CD1c-positive myeloid dendritic cell (primary cell): Measurements from ENCODE around the gene IFNA10.
"Not testable (repeated sequence)": the region's sequence is repeated elsewhere in the genome, so short reads cannot be mapped to it uniquely, and the experiment has no call there.

Source experiments
- DNase-seq: peaks from one replicate; pipeline ENCODE4 v3.0.0-alpha.2; 2016; ENCODE audit errors: extremely low spot score

IFNA10 gene

DNA sequence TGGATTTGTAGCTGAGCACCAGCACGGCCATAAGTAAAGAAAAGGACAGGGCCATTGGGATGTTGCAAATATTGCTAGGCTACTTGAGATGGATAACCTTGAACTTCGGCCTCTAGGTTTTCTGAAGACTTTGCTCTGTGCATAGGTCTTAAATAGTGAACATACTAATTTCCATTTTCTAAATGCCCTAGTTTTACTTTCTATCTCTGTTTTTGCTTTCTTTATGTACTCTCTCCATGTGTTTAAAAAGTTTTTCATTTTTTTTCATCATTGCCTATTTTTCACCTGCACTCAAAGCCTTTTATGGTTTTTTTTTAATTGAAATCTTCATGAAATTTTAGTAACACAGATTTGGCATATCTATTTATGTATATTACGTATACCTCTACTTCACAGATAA, at the start of gene IFNA10:
Gene IFNA10, minus strand, starts transcription at position 101 of the 400 bp plus-strand sequence. Its CDS starts 46 bp downstream, at position 55.
- not testable (repeated sequence) for DNase-seq

DNA sequence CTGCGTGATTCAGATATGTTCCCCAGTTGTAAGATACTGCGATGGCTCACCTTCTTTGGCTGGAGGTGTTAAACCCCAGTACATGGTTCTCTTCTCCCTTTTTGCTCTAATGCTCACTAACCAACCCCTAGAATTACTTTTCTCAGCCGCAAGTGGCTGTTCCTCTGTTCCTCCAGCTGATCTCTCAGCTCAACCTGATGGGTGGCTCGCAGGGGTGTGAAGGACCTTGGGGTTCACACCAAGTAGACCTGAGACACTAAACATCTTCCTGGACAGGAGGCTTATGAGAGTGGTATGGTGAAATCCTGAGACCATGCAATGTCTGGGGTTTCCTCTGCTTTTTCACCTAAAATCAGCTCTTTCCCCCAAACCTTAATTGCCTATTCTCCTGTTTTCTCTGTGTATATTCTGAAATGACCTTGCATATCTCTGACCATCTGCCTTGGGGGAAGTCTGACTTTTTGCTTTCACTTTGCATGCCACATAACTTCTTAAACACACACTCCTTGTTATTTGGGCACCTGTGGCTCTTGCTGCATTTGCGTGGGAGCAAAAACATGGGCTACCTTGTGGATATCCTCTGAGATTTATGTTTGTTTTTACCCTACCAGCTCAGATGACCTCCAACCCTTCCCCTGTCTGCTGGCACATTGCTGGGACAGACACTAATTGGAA, 48.7 kb upstream of the IFNA10 start:
- DNase-seq, result no peak

DNA sequence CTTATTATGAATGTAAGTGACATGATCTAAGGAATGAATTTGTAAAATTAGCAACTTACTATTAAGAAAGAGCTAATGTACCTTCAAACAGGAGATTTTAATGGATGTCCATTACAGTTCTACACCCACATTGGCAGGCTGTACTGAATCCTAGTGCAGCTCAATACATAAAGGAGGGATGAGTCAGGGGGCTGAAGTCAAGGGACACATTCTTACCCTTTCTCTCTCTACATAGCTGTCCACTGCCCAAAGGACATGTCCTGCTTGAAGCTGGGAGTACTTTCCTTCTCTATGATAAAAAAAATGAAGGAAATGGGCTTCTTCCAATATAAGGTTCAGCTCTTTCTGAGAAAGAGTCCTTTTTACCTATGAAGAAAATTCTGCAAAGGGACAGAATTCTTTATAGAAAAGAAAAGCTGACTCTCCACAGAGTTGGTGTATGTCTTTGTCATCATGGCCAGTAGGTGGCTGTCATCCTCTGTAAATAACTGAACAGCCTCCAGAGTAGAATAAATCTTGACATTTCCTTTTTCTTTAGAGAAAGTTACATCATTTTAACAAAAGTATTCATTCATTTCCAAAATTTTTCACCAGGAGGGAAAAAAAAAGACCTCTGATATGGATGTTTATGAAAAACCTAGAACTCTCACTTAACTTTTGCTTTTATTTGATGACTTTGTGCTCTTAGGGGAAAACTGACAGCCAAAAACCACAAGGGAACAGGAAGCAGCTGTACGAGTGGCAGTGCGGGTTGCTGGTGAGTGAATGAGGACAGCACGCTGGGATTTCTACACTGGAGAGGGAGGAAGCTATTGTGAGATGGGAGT, 46.0 kb upstream of the IFNA10 start:
- DNase-seq, result peak; percentile 64

DNA sequence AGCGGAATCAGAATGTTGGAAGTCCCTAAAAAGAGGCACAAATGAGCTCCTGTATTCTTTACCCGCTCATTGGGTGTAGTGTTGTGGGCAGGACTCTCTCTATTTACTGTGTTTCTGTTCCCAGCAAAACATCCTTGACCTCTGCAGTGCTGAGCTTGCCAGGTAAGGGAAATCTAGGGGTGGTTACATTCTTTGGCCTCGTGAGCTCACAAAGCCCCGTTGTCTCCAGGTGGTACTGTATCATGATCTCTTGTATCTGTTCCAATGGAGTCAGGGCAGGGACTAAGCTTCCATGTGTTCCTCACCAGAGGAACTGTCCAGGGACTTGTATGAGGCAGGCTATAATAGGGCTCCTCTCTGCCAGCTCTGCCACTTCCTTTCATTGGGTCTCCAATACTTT, 44.7 kb upstream of the IFNA10 start:
- DNase-seq, result no peak

DNA sequence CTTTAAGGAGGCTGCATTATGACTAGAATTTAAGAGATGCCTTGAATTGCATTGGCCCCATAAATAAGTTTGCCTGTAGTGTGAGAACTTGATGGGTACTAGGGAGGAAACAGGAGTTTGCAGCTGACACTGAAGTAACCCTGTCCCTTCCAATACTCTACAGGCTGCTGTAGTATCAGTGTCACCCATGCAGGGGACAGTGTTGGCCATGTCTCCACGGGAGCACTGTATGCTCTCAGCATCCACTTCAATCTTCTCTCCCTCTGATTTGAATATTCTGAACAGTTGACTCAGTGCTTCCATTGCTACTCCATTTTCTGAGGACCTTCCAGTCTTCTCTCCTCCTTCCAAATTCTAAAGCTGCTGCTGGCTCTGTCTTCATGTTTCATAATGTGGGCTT, 44.2 kb upstream of the IFNA10 start:
- DNase-seq, result no peak

DNA sequence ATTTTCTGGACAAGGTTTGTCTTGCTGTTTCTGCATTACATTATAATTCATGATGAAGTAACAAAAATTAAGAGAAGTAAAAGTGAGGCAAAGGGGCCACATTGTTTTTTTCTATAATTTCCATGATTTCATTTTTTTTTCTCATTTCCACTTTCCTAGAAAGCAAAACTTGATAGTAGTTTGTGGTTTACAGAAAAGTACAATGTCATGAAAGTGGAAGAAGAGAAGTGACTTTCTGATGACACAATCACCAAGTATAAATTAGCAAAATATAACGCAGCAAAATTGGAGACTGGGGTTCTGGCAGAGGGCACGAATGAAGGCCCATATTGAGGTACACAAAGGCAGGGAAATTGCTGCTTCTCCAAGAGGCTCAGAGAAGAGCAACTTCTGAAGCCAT, 37.9 kb upstream of the IFNA10 start:
- DNase-seq, result peak; percentile 58

DNA sequence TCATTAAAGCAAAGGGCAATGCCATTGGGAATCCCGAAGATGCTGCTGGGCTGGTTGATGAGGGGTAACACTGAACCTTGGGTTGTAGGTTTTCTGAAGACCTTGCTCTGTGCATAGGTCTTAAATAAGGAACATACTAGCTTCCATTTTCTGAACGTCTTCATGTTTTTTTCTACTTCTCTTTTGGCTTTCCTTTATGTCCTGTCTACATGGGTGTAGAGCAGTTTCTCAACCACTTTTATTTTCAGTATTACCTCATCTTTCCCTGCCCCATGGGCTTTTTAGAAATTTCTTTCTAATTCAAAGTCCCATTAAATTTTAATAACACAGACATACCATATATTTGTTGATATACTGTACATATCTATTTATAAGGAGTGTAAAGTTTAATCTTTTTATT, 33.0 kb upstream of the IFNA10 start, which contains the start of gene IFNA14:
Gene IFNA14, minus strand, starts transcription at position 95 of the 400 bp plus-strand sequence. Its CDS starts 70 bp downstream, at position 25.
- peak; percentile 6 for DNase-seq

DNA sequence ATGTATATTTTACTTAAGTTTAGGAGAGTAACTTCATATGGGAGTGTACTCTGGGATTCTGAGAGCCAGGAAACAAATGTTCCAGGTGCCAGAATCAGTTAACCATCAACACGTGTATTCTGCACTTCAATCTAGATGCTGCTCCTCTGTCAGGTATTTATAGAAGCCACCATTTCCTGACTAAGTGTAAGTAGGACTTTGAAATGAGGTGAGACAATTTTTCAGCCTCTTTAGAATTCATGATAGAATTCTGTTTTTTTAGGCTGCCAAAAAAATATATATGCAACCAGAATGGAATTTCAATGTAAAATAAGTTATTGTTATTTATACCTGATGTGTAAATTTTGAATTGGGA, 29.4 kb upstream of the IFNA10 start:
- DNase-seq, result not testable (repeated sequence)

DNA sequence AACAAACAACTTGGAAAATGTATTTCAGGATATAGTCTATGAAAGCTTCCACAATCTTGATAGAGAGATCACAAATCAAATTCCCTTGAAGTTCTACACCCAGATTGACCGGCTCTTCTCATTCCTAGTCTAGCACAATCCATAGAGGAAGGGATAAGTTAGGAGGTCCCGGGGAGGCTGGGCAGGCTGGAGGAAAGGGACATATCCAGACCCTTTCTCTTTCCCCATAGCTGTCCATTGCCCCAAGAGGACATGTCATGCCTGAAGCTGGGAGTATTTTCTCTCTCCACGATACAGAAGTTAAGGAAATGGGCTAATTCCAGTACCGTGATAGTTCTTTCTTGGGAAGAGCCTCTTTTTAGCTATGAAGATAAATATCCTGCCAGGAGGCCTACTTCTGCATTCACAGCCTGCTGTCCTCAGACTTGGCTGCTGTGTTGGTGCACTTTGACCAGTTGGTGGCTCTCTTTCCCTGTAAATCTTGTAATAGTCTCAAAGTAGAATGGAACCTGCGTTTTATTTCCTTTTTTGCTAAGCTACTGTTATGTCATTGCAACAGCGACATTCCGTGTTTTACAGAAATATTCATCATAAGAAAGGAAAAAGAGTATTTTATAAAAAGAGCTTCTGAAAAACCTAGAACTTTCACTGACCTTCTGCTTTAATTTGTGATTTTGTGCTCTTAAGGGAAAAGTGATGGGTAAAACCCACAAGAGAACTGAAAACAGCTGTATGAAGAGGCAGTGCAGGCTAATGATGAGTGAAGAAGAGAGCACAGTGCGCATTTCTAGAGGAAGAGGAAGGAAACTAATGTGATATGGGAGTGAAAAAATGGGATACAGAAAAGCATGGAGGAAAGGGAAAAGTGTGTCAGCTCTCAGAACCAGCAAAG, 28.8 kb upstream of the IFNA10 start:
- DNase-seq, result peak; percentile 72

DNA sequence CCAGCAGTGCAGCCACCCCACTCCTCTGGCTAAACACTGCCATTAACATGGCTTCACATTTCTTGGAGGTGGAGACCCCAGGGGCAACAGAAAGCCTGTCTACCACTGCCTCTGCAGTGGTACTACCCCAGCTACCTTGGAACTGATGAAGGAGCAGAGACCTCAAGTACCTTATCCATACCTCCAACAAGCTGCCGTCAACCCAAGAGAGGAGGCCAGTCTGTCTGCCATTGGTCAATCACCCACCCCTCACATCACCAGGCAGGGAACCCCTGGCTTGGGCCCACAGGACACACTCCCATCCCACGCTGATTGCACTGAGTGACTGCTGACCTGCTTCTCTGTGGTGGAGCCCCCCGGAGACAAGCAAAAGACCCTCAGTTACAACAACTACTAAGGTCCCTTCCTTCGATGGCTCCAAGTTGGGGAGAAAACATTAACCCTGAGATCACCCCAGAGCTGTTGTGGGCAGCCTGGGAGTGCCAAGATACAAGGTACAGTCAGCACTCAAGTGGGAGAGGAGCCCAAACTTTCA, 27.3 kb upstream of the IFNA10 start:
- DNase-seq, result no peak

DNA sequence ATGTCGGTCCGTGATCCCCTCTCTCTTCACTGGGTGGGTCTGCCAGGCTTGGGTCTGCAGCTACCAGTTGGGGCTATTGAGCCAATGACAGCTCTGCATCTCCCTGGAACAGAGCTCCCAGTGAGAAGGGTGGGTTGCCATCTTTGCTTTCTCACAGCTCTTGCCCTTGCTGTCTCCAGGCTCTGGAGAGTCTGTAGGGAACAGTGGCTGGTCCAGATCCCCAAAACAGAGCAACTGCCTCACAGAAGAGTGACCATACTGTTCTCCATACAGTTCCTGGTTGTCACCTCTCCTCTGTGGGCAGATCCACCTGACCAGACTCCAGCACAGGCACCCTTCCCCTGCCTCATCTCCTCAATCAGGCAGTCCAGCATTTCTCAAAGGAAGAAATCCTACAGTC, 26.3 kb upstream of the IFNA10 start:
- no peak for DNase-seq

DNA sequence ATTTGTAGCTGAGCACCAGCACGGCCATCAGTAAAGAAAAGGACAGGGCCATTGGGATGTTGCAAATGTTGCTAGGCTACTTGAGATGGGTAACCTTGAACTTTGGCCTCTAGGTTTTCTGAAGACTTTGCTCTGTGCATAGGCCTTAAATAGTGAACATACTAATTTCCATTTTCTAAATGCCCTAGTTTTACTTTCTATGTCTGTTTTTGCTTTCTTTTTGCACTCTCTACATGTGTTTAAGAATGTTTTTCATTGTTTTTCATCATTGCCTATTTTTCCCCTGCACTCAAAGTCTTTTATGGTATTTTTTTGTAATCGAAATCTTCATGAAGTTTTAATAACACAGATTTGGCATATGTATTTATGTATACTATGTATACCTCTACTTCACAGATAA, 21.2 kb upstream of the IFNA10 start, which contains the start of gene IFNA17:
Gene IFNA17, minus strand, starts transcription at position 101 of the 400 bp plus-strand sequence. Its CDS starts 49 bp downstream, at position 52.
- DNase-seq, result no peak

DNA sequence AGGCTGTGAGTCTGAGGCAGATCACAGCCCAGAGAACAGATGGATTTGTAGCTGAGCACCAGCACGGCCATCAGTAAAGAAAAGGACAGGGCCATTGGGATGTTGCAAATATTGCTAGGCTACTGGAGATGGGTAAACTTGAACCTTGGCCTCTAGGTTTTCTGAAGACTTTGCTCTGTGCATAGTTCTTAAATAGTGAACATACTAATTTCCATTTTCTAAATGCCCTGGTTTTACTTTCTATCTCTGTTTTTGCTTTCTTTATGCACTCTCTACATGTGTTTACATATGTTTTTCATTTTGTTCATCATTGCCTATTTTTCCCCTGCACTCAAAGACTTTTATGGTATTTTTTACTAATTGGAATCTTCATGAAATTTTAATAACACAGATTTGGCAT, 10.3 kb upstream of the IFNA10 start, which contains the start of gene IFNA16:
Gene IFNA16, minus strand, starts transcription at position 101 of the 400 bp plus-strand sequence. Its CDS starts 6 bp downstream, at position 95.
- not testable (repeated sequence) for DNase-seq

DNA sequence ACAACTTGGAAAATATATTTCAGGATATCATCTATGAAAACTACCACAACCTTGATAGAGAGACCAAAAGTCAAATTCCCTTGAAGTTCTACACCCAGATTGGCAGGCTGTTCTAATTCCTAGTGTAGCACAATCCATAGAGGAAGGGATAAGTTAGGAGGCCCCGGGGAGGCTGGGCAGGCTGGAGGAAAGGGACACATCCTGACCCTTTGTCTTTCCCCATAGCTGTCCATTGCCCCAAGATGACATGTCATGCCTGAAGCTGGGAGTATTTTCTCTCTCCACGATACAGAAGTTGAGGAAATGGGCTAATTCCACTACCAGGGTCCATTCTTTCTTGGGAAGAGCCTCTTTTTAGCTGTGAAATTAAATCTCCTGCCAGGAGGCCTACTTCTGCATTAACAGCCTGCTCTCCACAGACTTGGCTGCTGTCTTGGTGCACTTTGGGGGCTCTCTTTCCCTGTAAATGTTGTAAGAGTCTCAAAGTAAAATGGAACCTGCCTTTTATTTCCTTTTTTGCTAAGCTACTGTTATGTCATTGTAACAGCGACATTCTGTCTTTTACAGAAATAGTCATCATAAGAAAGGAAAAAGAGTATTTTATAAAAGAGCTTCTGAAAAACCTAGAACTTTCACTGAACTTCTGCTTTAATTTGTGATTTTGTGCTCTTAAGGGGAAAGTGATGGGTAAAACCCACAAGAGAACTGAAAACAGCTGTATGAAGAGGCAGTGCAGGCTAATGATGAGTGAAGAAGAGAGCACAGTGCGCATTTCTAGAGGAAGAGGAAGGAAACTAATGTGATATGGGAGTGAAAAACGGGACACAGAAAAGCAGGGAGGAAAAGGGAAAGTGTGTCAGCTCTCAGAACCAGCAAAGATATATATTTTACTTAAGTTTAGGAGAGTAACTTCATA, 6.7 kb upstream of the IFNA10 start:
- peak; percentile 56 for DNase-seq

DNA sequence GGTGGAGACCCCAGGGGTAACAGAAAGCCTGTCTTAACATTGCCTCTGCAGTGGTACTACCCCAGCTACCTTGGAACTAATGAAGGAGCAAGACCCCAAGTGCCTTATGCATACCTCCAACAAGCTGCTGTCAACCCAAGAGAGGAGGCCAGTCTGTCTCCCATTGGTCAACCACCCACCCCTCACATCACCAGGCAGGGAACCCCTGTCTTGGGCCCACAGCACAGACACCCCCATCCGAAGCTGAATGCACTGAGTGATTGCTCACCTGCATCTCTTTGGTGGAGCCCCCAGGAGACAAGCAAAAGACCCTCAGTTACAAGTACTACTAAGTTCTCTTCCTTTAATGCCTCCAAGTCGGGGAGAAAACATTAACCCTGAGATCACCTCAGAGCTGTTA, 5.2 kb upstream of the IFNA10 start:
- DNase-seq, result not testable (repeated sequence)

DNA sequence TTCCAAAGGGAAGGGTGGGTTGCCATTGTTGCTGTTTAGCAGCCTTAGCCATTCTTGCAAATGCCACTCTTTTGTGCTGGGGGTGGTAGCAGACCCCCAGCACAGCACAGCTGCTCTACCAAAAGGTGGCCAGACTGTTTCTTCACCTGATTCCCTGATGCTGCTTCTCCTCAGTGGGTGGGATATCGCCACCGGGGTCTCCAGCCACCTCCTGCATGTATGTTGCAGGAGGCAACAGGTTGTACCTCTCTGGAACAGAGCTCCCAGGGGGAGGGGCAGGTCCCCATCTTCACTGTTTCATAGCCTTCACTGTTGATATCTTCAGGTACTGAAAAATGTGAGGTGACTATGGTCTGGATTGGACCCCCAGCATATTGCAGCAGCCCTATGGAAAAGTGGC, 3.8 kb upstream of the IFNA10 start:
- DNase-seq, result not testable (repeated sequence)

DNA sequence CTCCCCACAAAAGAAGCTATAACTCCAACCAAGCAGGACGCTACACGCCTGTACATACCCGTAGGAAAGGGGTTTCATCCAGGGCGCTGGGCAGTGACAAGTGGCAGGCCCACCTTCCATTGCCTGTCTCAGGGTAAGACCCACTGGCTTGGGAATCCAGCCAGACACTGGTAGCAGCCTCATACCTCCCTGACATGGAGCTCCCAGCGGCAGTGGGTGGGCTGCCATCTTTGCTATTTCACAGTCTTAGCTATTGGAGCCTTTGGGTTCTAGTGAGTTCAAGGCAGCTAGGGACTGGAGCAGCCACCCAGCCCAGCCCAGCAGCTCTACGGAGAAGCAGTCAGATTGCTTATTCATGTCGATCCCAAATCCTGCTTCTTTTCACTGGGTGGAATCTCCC, 3.4 kb upstream of the IFNA10 start:
- DNase-seq, result no peak

DNA sequence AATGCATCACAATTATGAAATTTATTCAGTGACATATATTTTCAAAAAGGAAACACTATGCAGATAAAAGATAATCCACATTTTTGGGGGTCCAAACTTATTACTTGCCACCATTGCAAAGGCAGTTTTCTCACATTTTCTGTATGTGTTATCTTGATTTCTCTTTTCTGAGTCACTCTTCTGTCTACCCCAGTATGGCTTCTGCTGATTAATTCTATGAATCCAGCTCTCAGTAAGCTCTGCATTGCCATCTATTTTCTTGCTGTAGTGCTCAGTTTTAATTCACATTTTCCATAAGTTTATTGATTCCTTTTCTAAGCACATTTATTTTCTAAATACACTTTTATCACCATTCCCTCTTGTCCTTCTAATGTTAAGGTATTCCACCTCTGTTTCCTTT, 1.7 kb downstream of the IFNA10 start:
- DNase-seq, result no peak

DNA sequence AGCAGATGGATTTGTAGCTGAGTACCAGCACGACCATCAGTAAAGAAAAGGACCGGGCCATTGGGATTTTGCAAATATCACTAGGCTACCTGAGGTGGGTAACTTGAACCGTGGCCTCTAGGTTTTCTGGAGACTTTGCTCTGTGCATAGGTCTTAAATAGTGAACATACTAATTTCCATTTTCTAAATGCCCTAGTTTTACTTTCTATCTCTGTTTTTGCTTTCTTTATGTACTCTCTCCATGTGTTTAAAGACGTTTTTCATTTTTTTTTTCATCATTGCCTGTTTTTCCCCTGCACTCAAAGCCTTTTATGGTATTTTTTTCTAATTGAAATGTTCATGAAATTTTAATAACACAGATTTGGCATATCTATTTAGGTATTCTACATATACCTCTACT, 4.8 kb downstream of the IFNA10 start, which contains the start of gene IFNA7:
Gene IFNA7, minus strand, starts transcription at position 101 of the 400 bp plus-strand sequence. Its CDS starts 40 bp downstream, at position 61.
- not testable (repeated sequence) for DNase-seq
